Gastrocnemius medialis (tissue), 4 donors: ENCODE measurements around the gene EPHB4. TPM values are rescaled to one million over a fixed set of nuclear protein-coding genes. Genes with fewer than 3 reads are reported as not detected.

Source experiments
- ATAC-seq, 2 donors: fragments of 150-250 bp; one replicate each; pipeline ENCODE4 v1.9.1; 2016
- DNase-seq, 2 donors: peaks; one replicate each; pipeline ENCODE4 v3.0.0-alpha.2; 2019
- H3K27ac ChIP-seq, 4 donors: fragments of 200-600 bp; sonication (generic); 1 replicate in 1 of 4; 2 replicates in 3 of 4; pipeline ENCODE4 v1.5.1; 2016 to 2018; ENCODE audit warnings: mild to moderate bottlenecking in 2 of 4, moderate library complexity in 1 of 4
- H3K27me3 ChIP-seq, 3 donors: fragments of 200-600 bp; sonication (generic) in 2 of 3; 1 replicate in 1 of 3; 2 replicates in 2 of 3; pipeline versions ENCODE4 v1.5.1 to v1.6.0; 2016 to 2019; ENCODE audit warnings: mild to moderate bottlenecking in 1 of 3, moderate library complexity in 1 of 3
- H3K36me3 ChIP-seq, 2 donors: fragments of 200-600 bp; sonication (generic) in 1 of 2; one replicate each; pipeline ENCODE4 v1.5.1; 2017 to 2018
- H3K4me1 ChIP-seq, 2 donors: fragments of 200-600 bp; sonication (generic) in 1 of 2; one replicate each; pipeline ENCODE4 v1.5.1; 2016 to 2017; ENCODE audit warnings: mild to moderate bottlenecking in 2 of 2
- H3K4me3 ChIP-seq, 4 donors: fragments of 200-600 bp; sonication (generic) in 3 of 4; 1 replicate in 1 of 4; 2 replicates in 3 of 4; pipeline ENCODE4 v1.5.1; 2016 to 2019; ENCODE audit warnings: mild to moderate bottlenecking in 2 of 4
- H3K9me3 ChIP-seq, 3 donors: fragments of 200-600 bp; sonication (generic) in 2 of 3; 1 replicate in 1 of 3; 2 replicates in 2 of 3; pipeline ENCODE4 v1.5.1; 2016 to 2019
- CTCF ChIP-seq, 5 experiments: fragments of 450-650 bp in 3 of 5; fragments of 200-600 bp in 2 of 5; sonication (generic) in 2 of 5; IDR thresholded peaks in 4 of 5; conservative IDR thresholded peaks in 1 of 5; 1 replicate in 4 of 5; 2 replicates in 1 of 5; pipeline ENCODE4 v1.5.1; 2016 to 2019; ENCODE audit warnings: antibody characterized with exemption in 5 of 5, mild to moderate bottlenecking in 3 of 5, moderate library complexity in 3 of 5
- POLR2A ChIP-seq, 2 donors: fragments of 450-650 bp; IDR thresholded peaks; one replicate each; pipeline ENCODE4 v1.6.1; 2017; ENCODE audit warnings: antibody characterized with exemption in 2 of 2, mild to moderate bottlenecking in 2 of 2, moderate library complexity in 2 of 2
- in situ Hi-C, 4 donors: fragments of 200-750 bp; cut with MboI; loops; one replicate each; pipeline versions ENCODE4 v1.15.0 to v1.8.0; 2017; ENCODE audit warnings: low sequenced_read_pairs in 4 of 4
- intact Hi-C: fragments of 100-400 bp; cut with DNase I; formaldehyde crosslinking; loops from one replicate; pipeline ENCODE4 v1.15.1; 2023; ENCODE audit warnings: low total_unique reads
- total RNA-seq, 4 donors: library from RNA; depleted of rRNA; stranded (reverse); fragments of >200 nt; gene quantifications; one replicate each; pipeline versions ENCODE4 v1.1.0 to v1.2.3, GENCODE V29; 2016

Gene EPHB4
- total RNA-seq, 4 donors from 2014 or later = 6.3 to 16.2 (median 12.3) TPM

- H3K9me3 ChIP-seq = peaks cover 0 to 11% (median 0%) of the 10 kb centered on the region in 3 donors
- TF ChIP-seq CTCF (IDR thresholded peaks at IDR 0.05 in 4 of 5, conservative IDR thresholded peaks at IDR 0.05 in 1 of 5) = no peak
- TF ChIP-seq POLR2A (IDR thresholded peaks at IDR 0.05) = no peak
These were observed 41.0 kb downstream of the EPHB4 start for GRCh38 chr7:100786323-100786722.

GRCh38 chr7:100785878-100786277 is 41.4 kb downstream of the EPHB4 start:
- intact Hi-C loops = no loop called here
- no peak for DNase-seq

More at GRCh38 chr7:100786323-100786722, 41.0 kb downstream of the EPHB4 start:
- in situ Hi-C loops = no loop called here
- no peaks in the 10 kb centered on the region for H3K4me1 ChIP-seq
- H3K27me3 ChIP-seq = peaks cover 0 to 5% (median 4%) of the 10 kb centered on the region in 3 donors
- DNase-seq = no peak
- no peak overlapping the region for H3K4me3 ChIP-seq
- ATAC-seq = no peak
- H3K27ac ChIP-seq = no peak overlapping the region
- no peaks in the 10 kb centered on the region for H3K36me3 ChIP-seq
- intact Hi-C loops = no loop called here

GRCh38 chr7:100783804-100784203 is 43.5 kb downstream of the EPHB4 start:
- Histone ChIP-seq H3K9me3 (peaks cover 0 to 11% (median 0%) of the 10 kb centered on the region in 3 donors), H3K36me3 (no peaks in the 10 kb centered on the region), H3K4me3 (no peak overlapping the region), H3K27me3 (peaks cover 0 to 11% (median 8%) of the 10 kb centered on the region in 3 donors), H3K4me1 (no peaks in the 10 kb centered on the region), H3K27ac (no peak overlapping the region)
- intact Hi-C loops = no loop called here
- DNase-seq = no peak
- TF ChIP-seq CTCF (IDR thresholded peaks at IDR 0.05 in 4 of 5, conservative IDR thresholded peaks at IDR 0.05 in 1 of 5) (no peak), POLR2A (IDR thresholded peaks at IDR 0.05) (no peak)
- in situ Hi-C loops = no loop called here
- ATAC-seq = no peak

More at GRCh38 chr7:100785878-100786277, 41.4 kb downstream of the EPHB4 start:
- no peaks in the 10 kb centered on the region for H3K36me3 ChIP-seq
- no peak overlapping the region for H3K4me3 ChIP-seq
- TF ChIP-seq POLR2A (IDR thresholded peaks at IDR 0.05) = no peak
- no peak for TF ChIP-seq CTCF (IDR thresholded peaks at IDR 0.05 in 4 of 5, conservative IDR thresholded peaks at IDR 0.05 in 1 of 5)
- ATAC-seq = no peak
- H3K27ac ChIP-seq = no peak overlapping the region
- no peaks in the 10 kb centered on the region for H3K4me1 ChIP-seq
- peaks cover 0 to 11% (median 0%) of the 10 kb centered on the region in 3 donors for H3K9me3 ChIP-seq
- in situ Hi-C loops = no loop called here
- peaks cover 0 to 7% (median 5%) of the 10 kb centered on the region in 3 donors for H3K27me3 ChIP-seq

- intact Hi-C loops (no loop called here), in situ Hi-C loops (no loop called here)
- H3K36me3 ChIP-seq = no peaks in the 10 kb centered on the region
- H3K9me3 ChIP-seq = peaks cover 0 to 11% (median 0%) of the 10 kb centered on the region in 3 donors
- no peak for DNase-seq
- TF ChIP-seq CTCF (IDR thresholded peaks at IDR 0.05 in 4 of 5, conservative IDR thresholded peaks at IDR 0.05 in 1 of 5) (no peak), POLR2A (IDR thresholded peaks at IDR 0.05) (no peak)
- H3K27me3 ChIP-seq = peaks cover 0 to 9% (median 8%) of the 10 kb centered on the region in 3 donors
- H3K4me3 ChIP-seq = no peak overlapping the region
- ATAC-seq = no peak
- H3K4me1 ChIP-seq = no peaks in the 10 kb centered on the region
- no peak overlapping the region for H3K27ac ChIP-seq
These were observed 46.1 kb downstream of the EPHB4 start for GRCh38 chr7:100781255-100781654.

- Histone ChIP-seq H3K9me3 (peaks cover 0 to 6% (median 0%) of the 10 kb centered on the region in 3 donors), H3K4me1 (no peaks in the 10 kb centered on the region), H3K27me3 (peaks cover 0 to 17% (median 8%) of the 10 kb centered on the region in 3 donors), H3K27ac (no peak overlapping the region), H3K36me3 (no peaks in the 10 kb centered on the region), H3K4me3 (no peak overlapping the region)
- DNase-seq = no peak
- intact Hi-C loops (no loop called here), in situ Hi-C loops (no loop called here)
- ATAC-seq = no peak
- TF ChIP-seq POLR2A (IDR thresholded peaks at IDR 0.05) = no peak
- no peak for TF ChIP-seq CTCF (IDR thresholded peaks at IDR 0.05 in 4 of 5, conservative IDR thresholded peaks at IDR 0.05 in 1 of 5)
These were observed 48.0 kb downstream of the EPHB4 start for GRCh38 chr7:100779359-100779758.
